GM12865 (cell line): Measurements from ENCODE around the gene ANKRD31.

Experiments
- DNase-seq: peaks from one replicate; pipeline ENCODE4 v3.0.0; 2010; ENCODE audit warnings: low read depth
- H3K4me3 ChIP-seq: 2 replicates; pipeline ENCODE4 v1.5.1; 2011; ENCODE audit warnings: mild to moderate bottlenecking, low read depth, low read length, control low read depth
- TF ChIP-seq, protein P1 (sequence below): IDR thresholded peaks from 2 replicates; pipeline ENCODE4 v1.5.1; 2011; ENCODE audit warnings: low read length, control low read depth, low read depth, inconsistent platforms; ENCODE audit not compliant: insufficient read depth; ENCODE audit errors: missing control alignments

The ANKRD31 gene

DNA sequence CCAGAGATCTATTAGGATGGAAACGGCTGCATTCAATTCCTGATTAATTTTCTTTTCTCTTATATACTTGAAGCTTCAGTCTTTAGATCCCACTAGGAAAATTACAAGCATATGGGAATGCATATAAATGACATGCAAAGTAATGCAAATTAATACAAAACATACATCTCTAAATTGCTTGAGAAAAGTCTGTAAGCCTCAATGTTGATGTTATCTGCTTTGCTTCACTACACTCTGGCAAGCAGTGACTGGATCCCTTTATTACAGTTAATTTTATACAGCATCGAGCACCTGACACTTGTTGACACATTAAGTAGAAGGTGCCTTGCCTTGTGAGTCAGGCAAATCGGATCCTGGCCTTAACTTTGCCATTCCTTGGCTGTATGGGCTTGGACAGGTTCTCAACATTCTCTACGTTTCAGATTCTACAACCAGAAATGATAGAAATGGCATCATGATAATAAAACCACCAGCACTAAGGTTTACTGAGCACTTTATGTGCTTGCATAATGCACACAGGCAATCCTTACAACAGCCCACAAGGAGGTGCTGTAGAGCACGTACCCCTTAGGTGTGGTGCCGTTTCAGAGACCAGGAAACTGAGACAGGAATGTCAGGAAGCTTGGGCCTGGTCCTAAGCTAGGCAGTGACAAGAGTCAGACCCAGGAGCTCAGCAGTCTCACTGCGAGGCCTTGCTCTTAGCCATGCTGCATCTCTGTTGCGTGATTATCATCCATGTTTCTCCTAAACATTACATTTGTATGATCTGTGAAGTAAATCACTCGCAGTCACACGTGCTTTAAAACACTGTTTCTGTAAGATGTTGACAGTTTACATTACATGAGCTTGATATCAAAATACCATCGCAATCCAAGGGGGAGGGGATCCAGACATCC is 187.0 kb downstream of the ANKRD31 start:
- TF ChIP-seq, protein P1, sequence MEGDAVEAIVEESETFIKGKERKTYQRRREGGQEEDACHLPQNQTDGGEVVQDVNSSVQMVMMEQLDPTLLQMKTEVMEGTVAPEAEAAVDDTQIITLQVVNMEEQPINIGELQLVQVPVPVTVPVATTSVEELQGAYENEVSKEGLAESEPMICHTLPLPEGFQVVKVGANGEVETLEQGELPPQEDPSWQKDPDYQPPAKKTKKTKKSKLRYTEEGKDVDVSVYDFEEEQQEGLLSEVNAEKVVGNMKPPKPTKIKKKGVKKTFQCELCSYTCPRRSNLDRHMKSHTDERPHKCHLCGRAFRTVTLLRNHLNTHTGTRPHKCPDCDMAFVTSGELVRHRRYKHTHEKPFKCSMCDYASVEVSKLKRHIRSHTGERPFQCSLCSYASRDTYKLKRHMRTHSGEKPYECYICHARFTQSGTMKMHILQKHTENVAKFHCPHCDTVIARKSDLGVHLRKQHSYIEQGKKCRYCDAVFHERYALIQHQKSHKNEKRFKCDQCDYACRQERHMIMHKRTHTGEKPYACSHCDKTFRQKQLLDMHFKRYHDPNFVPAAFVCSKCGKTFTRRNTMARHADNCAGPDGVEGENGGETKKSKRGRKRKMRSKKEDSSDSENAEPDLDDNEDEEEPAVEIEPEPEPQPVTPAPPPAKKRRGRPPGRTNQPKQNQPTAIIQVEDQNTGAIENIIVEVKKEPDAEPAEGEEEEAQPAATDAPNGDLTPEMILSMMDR: peak; percentile 77
- DNase-seq: peak; percentile 68
- no peak overlapping the region for H3K4me3 ChIP-seq

DNA sequence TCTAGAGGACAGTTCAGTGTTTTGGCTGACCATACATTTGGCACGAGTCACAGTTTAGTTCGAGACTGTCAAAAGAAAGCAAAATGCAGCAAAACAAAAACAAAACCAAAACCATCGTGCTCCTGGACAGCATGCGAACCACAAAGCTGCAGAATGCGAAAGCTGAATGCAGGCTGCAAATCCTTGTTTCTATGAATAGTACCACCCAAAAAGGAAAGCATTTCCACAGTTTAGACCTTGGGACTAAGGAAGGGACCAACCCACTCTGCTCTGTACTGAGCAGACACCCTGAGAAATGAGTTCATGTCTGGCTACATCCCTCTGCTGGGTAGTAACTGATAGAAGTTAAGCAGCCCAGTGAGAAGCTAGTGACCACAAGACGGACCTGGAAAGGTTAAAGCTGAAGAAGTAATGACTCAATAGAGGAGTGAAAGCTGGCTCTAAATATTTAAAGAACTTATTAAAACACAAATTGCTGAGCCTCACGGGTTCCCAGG is 188.2 kb downstream of the ANKRD31 start:
- TF ChIP-seq, protein P1: no peak
- DNase-seq: peak; percentile 74
- H3K4me3 ChIP-seq: peak overlapping the region; percentile 34

DNA sequence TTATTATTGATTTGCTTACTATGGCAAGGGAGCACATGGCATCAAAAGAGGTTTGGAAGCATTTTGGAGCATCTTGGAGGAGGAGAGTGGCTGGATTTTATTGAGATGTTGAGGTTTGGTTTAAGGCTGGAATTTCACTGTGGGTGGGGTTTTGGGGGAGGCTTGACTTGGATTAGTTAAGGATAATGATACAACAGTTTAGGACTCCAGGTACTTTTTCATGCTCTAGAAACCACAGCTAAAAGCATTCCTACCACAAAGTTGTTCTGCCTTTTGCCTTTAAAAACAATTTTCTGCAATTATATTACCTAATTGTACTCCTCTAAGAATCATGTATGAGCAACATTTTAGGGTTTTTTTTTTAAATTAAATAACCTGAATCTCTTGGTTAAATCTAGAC is 189.3 kb downstream of the ANKRD31 start:
- TF ChIP-seq, protein P1: no peak
- DNase-seq: no peak
- no peak overlapping the region for H3K4me3 ChIP-seq

DNA sequence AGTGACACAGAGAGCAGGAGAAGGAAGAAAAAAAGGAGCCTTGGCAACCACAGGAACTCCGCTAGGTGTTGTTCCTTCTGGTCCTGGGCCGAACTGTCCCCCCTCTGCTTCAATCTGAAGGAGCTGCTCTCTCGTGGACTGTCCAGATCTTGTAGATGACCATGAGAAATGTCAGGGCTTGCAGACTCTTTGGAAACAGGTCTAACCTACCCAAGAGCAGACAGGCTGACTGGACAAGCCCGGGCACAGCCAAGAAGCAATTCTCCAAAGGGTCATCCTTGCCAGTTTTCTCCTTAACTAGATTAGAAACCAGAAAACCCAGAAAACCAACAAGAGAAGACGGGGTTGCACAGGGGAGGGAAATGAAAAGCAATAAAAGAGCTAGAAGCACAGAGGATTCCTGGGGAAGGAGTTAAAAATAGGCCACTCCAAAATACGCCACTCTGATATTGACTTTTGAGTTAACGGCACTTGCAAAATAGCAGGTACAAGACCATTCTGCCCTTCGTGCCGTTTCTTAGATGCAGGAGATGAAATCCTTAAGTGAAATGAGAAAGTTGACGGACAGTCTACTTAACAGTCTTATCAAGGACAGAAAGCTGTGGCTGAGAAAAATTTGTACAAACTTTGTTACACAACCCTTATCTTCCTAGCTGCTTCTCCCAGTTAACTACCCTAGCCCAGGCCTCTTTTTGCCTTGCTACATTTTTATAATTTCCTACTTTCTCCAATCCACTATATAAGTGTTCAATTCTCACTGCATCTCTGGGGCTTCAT is 190.1 kb downstream of the ANKRD31 start:
- no peak overlapping the region for H3K4me3 ChIP-seq
- no peak for DNase-seq
- TF ChIP-seq, protein P1: no peak

DNA sequence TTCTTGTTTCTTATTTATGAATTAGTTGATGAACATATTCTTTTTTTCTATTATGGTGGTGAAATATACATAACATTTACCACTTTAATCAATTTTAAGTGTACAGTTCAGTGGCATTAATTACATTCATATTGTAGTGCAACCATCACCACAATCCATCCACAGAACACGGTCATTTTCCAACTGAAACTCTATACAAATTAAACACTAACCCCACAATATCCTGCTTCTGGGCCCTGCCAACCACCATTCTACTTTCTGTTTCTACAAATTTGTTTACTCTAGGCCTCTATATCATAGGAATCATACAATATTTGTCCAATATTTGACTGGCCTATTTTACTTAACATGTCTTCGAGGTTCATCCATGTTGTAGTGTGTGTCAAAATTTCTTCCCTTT is 191.6 kb downstream of the ANKRD31 start:
- H3K4me3 ChIP-seq: no peak overlapping the region
- TF ChIP-seq, protein P1: no peak
- DNase-seq: no peak

DNA sequence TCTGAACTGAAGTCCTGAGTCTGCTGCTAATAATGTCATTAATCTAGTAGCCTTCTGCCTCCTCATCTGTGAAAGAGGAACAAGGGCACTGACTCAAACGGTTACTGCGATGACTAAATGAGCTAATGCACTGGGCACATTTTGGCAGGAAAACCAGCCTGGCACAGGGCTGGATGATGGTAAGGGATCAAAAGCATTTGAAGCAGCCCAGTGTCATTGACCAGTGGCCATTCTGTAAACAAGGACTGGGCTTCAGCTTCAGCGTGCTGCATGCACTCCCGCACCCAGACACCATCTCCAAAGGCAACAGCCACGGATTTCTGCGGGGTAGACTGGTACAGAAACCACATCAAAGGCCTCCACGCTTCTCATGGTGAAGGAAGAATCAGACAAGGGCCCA is 192.3 kb downstream of the ANKRD31 start:
- DNase-seq: peak; percentile 6
- TF ChIP-seq, protein P1: no peak
- no peak overlapping the region for H3K4me3 ChIP-seq
